AML-193 (cell line): ENCODE measurements around the gene NKX6-2.
"Not testable (repeated sequence)": the region's sequence is repeated elsewhere in the genome, so short reads cannot be mapped to it uniquely, and the experiment has no call there.

Experiments
- DNase-seq, 2 experiments: peaks; one replicate each; lab custom pipeline; 2025; lab: John Stamatoyannopoulos, UW

NKX6-2 gene

GRCh38 chr10:132780356-132780755 lies 5.6 kb downstream of the NKX6-2 start:
- no peak for DNase-seq

DNA sequence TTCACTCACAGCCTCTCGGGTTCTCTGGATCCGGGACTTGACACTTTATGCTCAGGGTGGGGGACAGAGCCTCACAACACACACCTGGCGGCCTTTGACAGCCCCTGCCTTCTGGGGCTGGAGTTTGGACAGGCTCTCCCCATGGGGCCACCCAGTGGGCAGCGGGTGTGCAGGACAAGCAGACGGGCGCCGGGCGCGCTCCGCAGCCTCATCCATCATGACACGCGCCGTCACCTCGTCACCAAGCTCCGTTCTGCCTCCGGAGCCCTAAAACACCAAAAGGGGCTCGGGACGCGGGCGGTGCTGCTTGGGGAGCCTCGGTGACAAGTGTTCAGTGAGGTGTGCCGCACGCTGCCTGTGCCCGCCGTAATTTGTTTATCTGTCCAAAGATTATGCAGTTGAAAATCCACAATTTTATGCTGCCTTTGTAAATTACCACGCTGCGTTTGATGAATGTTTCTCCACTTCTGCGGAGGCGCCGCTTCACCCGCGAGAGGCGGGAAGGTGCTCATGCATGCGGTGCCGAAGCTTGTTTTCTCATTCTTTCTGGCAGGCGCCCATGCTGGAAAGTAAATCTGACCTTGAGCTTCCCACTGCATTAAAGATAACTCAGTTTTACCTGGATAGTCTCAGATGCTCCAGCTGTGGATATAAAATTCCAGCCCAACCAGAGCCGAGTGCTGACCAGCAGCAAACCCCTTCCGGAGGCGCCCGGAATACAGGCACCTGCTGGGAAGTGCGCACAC lies 6.2 kb downstream of the NKX6-2 start:
- no peak for DNase-seq

DNA sequence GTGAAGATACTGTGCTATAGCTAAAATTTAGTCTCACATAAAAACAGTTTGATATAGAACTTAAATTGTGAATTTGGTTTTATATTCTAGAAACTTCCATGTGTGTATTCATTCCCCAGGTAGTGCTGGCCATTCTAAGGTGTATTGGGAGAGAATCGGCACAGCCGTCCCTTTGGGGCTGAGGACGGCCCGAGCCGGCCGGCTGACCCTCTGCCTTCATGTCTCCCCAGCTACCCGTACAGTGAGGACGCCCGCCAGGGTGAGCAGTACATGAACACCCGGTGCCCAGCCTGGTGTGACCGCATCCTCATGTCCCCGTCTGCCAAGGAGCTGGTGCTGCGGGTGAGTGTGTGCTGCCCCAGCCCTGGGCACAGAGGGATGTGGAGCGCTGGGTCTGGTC lies 8.5 kb downstream of the NKX6-2 start:
- DNase-seq = no peak

- DNase-seq = no peak
Observed at GRCh38 chr10:132776821-132777220, 9.1 kb downstream of the NKX6-2 start.

GRCh38 chr10:132776186-132776585 lies 9.8 kb downstream of the NKX6-2 start:
- no peak for DNase-seq

DNA sequence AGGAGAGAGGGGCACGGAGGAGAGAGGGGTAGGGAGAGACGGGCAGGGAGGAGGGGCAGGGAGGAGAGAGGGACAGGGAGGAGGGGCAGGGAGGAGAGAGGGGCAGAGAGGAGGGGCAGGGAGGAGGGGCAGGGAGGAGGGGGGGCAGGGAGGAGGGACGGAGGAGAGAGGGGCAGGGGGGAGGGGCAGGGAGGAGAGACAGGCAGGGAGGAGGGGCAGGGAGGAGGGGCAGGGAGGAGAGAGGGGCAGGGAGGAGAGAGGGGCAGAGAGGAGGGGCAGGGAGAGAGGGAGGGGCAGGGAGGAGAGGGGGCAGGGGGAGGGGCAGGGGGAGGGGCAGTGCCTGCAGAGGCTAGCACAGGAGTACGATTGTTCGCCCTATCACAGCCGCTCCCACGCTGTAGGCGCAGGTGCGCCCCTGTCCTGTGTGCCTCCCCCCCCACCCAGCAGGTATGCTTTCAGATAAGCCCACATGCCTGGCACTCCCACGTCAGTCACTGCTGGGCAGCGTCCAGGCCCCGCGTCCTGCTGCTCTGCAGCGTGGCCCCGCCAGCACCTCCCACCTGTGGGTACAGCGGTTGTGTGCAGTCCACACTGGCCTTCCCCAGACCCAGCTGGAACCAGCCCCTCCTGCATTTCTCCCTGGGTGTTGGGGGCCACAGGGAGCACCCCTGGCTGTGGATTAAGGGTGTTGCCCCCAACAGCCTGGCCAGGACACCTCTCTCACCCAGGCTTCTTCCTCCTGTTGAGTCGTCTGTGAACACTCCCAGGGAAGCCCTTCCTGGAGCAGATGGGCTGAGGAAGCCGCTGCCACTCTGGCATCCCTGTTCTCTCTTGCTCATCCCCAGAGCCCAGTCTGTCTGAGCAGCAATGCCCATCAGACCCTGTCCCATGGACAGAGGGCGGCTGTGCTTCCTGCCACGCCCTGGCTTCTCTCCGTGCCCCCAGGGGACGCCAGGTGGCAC lies 10.8 kb downstream of the NKX6-2 start:
- DNase-seq = no peak

GRCh38 chr10:132774181-132774901 lies 11.6 kb downstream of the NKX6-2 start:
- no peak for DNase-seq

DNA sequence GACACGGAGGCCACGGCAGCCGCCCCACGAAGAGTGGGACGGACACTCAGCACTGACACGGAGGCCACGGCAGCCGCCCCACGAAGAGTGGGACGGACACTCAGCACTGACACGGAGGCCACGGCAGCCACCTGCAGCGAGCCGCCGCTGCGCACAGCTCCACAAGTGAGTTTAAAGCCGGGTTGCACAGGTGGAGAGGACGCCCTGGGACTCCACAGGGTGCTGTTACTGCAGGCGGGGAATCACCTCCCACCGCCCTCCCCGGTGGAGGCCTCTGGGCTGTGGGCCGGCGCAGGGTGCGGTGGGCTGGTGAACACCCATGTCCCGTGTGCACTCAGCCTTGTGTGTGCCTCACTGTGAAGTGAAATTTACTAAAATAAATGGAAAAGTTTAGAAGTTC lies 13.1 kb downstream of the NKX6-2 start:
- not testable (repeated sequence) for DNase-seq

DNA sequence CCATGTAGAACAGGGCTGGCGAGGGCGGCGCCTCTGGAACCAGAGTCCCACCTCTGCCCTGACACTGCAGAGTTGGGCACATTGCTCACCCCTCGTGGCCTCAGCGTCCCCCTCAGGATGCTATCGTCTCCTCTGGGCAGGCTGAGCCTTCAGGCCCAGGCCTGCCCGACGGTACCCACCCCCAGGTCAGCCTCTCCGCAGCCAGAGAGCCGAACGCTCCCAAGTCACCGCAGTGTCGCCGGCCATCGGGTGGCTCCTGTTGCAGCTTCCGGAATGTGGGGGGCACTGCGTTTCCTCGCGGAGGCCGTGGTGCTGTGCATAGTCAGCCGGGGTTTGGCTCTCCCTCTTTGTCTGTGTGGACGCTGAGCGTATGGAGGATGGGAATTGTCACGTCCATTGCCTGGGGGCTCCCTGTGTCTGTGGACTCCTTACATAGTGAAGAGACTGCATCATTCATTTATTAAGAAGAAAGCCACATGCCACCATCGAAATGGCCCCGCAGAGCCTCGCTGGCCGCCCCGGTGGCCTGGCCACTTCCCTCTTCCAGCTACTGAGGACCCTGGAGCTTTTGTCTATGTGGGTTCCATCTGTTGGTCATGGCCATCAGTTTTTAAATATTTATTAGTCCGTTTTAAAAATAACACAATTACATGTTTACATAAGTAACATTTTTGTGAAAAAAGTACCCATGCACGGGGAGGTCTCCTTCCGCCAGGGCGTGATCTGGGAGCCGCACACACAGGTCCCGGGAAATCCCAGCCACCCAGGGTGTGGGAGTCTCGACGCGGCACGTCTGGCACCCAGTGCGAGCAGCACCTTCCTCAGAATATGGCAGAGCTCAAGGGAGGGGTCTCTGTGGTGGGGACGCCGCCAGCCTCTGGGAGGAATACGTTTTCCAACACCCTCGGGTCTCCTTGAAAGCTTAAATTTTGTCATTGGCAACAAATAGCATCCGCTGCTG lies 15.6 kb downstream of the NKX6-2 start:
- no peak for DNase-seq

GRCh38 chr10:132768346-132769248 lies 17.4 kb downstream of the NKX6-2 start:
- DNase-seq = no peak

GRCh38 chr10:132766291-132766690 lies 19.7 kb downstream of the NKX6-2 start:
- no peak for DNase-seq

DNA sequence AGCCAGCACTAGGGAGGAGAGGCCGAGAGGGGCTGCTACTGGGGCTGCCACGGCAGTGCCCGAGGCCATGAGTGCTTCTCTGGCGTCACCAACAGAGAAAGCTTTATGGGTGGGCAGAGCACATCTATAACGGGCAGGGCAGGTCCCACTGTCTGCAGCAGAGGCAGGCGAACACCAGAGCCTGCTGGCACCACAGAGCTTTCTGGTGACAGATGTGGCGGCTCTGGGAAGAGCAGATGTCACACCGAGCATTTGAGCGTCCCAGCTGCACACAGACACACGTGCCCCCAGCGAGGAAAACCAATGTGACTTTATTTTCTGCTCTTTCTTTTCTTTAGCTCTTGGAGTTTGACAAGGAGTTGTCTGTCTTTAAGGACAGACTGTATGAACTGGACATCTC lies 20.5 kb downstream of the NKX6-2 start:
- DNase-seq = no peak

DNA sequence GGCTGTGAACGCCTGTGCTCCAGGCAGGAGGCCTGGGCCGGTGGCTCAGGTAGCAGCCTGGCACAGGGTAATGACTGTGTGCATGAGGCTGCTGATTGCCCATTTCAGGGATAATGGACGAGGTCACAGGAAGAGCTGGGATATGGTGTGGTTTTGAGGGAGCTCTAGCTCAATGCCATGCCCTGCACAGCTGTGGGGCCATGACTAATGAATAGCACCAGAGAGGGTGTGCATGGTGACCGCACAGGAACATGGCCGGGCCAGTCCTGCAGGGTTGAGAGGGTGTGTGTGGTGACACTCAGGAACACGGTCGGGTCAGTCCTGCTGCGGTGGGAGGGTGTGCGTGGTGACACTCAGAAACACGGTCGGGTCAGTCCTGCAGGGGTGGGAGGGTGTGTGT lies 21.8 kb downstream of the NKX6-2 start:
- DNase-seq = no peak

GRCh38 chr10:132763545-132763944 lies 22.4 kb downstream of the NKX6-2 start:
- no peak for DNase-seq

- no peak for DNase-seq
Observed at GRCh38 chr10:132762267-132762666, 23.7 kb downstream of the NKX6-2 start.

- DNase-seq = no peak
Observed at GRCh38 chr10:132761395-132762060, 24.4 kb downstream of the NKX6-2 start.

GRCh38 chr10:132758865-132759264 lies 27.1 kb downstream of the NKX6-2 start:
- no peak for DNase-seq

DNA sequence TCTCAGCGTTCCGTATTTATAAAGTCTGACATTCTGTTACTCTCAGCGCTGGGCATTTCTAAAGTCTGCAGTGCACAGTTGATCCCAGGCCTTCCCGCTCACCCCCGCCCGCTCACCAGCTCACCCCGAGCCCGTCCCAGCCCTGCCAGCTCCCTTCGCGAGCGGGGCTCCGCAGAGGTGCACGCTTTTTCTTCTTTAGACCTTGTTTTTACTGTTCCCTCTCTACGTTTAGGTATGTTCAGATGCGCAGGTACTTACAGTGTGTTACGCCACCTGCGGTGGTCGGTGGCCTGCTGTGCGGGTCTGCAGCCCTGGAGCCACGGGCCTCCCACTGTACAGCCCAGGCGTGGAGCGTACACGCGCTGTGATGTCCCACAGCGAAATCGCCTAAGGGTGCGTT lies 28.8 kb downstream of the NKX6-2 start:
- DNase-seq = no peak

GRCh38 chr10:132756591-132756990 lies 29.4 kb downstream of the NKX6-2 start:
- no peak for DNase-seq
